Measurements from ENCODE around the gene FTCD.

FTCD gene

DNA sequence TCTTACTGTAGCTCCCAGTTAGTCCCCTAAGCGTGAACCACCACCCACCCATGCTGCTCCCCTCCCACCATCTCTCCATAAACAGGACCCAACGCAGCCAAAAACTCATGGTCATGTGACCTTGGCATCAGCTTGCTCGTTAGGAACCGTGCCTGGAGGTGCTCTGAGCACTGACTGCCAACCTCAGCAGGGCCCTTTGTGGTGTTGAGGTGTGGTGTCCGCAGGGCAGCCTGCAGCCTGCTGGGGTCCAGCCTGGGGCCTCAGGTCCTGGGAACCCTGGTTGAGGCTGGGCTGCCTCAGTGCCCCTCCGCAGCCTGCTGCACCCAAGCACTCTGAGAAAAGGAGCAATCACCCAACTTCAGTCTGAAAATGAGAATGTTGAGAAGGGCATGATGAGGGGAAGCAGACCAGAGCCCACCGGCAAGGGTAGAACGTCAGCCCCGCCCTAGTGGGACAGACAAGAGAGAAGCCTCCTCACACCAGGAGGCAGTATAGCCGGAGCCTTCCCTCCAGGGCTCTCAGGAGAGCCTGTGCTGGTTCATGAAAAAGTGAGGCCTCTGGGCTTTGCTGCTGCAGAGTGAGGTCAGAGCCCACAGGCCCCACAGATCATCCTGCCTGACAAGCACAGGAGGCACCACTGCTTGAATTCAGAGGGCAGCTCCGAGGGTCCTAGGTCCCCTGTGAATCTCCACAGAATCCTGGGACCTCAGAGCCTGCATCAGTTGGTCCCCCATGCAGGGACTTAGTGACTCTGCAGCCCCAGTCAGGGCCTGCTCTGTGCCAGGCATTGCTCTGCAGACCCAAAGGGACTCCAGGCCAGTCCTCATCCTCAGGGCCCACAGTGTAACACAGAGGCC, 62.3 kb downstream of the FTCD start:
- DNase-seq (ENCODE audit: low spot score), result no peak

DNA sequence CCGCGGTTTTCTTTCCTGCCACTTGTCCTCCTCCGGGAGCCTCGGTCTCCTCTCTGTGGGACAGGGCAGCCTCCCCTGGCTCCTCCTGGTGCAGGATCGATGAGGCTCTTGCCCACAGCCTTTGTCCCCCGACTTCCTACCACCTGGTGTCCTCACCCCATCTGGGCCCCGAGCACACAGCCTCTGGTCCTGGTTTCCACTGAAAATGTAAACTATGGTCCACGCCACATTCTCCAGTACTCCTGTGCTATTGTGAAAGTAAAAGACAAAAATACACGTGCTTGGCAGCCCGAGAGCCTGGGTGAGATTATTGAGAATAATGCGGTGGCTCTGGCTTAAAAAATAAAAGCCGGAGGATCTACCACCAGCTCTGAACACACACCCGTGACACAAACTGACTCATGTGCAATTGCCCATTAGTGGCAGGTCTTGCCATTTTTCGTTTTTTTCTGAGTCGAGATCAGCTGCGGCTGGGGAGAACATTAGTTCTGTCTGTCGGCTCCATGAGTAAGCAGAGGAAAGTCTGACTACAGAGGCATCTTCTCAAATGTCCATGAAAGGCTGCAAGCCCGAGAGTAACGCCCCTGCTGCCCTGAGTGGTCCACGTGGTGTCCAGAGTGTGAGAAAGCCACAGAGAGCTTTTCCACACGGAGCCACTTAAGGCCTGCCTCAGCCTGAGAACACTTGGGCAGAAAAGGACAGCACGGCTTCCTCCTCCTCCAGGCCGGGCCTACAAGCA, 63.2 kb downstream of the FTCD start:
- DNase-seq (ENCODE audit: low spot score), result no peak

DNA sequence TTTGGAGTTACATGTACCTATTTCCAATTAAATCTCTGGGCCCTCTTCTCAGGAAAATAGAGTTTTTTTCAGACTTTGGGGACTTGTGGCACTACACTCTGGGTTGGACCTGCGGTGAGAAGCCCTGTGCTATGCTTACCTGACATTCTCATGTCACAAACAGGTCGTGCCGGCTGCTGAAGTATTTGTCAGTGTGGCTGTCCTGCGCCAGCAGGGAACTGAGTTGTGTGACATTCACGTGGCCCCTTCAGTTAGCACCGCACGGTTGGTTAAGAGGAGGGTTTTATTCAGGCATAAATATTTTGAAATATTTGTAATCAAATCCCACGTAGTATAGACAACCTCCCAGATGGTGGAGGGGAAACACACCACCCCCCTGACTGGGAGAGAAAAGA, 63.8 kb downstream of the FTCD start:
- DNase-seq (ENCODE audit: low spot score), result no peak

DNA sequence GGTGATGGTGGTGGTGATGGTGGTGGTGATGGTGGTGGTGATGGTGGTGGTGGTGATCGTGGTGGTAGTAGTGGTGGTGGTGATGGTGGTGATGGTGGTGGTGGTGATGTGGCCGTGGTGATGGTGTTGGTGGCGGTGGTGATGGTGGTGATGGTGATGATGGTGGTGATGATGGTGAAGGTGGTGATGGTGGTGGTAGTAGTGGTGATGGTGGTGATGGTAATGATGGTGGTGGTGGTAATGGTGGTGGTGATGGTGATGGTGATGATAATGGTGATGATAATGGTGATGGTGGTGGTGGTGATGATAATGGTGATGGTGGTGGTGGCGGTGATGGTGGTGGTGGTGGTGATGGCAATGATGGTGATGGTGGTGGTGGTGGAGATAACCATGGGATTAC, 64.3 kb downstream of the FTCD start:
- DNase-seq (ENCODE audit: low spot score), result no peak

DNA sequence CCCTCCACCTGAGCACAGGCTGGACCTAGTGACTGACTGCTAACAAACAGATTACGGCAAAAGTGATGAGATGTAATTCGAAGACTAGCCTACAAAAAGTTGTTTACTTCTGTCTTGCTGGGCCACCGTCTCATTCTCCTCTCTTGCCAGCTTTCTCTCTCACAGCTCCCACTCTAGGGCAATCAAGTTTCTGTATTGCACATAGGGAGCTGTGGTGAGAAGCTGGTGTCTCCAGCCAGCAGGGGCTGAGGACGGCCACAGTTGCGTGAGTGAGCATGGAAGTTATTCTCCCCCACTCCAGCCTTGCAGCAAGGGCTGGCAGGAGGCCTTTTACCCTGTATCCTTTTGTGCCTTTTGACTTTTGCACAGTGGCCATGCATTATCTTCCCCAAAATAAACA, 66.1 kb downstream of the FTCD start:
- no peak for DNase-seq (ENCODE audit: low spot score)

DNA sequence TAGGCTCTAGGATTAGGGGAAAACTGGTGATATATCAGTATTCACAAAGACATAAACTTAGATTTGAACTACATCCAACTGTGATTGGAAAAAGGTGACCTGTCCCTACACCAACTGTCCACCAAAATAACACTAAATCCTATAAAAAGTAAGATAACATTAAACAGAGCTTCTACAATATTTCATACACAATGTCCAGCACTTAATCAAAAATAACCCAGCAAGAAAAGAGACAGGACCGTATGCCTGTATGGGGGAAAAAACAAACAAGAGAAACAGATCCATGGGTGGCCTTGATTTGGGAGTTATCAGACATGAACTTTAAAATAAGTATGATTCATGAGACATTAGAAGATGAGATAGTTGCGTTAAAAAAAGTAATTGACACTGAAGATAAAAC, 67.2 kb downstream of the FTCD start:
- no peak for DNase-seq (ENCODE audit: low spot score)

DNA sequence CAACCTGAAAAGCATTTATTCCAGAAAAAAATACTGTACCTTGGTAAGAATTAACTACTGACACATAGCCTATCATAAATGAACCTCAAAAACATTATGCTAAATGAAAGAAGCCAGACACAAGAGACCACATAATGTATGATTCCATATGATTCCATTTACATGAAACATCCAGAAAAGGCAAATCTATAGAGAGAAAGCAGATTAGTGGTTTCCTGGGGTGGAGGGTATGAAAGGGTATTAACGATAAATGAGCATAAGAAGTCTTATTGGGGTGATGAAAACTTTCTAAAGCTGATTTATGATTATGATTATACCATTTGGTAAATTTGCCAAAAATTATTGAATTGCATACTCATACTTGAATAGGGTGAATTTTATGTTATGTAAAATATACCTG, 67.7 kb downstream of the FTCD start:
- no peak for DNase-seq (ENCODE audit: low spot score)
